Measurements from ENCODE around the gene TSPO.

The TSPO gene

GRCh38 chr22:43114958-43115357 lies 36.4 kb upstream of the TSPO start:
- DNase-seq (ENCODE audit: low spot score) (no peak), ATAC-seq (ENCODE audit: low read depth) (no peak)
- Histone ChIP-seq H3K36me3 (ENCODE audit: low read depth) (no peaks in the 10 kb centered on the region), H3K4me3 (ENCODE audit: severe bottlenecking) (no peak overlapping the region), H3K9me3 (ENCODE audit: severe bottlenecking) (no peaks in the 10 kb centered on the region), H3K27me3 (ENCODE audit: insufficient read depth, poor library complexity, severe bottlenecking) (peaks cover 10% of the 10 kb centered on the region), H3K4me1 (ENCODE audit: insufficient read depth, poor library complexity, severe bottlenecking) (no peaks in the 10 kb centered on the region), H3K27ac (ENCODE audit: poor library complexity, severe bottlenecking) (no peak overlapping the region)
- TF ChIP-seq, protein P1, sequence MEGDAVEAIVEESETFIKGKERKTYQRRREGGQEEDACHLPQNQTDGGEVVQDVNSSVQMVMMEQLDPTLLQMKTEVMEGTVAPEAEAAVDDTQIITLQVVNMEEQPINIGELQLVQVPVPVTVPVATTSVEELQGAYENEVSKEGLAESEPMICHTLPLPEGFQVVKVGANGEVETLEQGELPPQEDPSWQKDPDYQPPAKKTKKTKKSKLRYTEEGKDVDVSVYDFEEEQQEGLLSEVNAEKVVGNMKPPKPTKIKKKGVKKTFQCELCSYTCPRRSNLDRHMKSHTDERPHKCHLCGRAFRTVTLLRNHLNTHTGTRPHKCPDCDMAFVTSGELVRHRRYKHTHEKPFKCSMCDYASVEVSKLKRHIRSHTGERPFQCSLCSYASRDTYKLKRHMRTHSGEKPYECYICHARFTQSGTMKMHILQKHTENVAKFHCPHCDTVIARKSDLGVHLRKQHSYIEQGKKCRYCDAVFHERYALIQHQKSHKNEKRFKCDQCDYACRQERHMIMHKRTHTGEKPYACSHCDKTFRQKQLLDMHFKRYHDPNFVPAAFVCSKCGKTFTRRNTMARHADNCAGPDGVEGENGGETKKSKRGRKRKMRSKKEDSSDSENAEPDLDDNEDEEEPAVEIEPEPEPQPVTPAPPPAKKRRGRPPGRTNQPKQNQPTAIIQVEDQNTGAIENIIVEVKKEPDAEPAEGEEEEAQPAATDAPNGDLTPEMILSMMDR (IDR thresholded peaks at IDR 0.05; ENCODE audit: poor library complexity, severe bottlenecking): no peak

DNA sequence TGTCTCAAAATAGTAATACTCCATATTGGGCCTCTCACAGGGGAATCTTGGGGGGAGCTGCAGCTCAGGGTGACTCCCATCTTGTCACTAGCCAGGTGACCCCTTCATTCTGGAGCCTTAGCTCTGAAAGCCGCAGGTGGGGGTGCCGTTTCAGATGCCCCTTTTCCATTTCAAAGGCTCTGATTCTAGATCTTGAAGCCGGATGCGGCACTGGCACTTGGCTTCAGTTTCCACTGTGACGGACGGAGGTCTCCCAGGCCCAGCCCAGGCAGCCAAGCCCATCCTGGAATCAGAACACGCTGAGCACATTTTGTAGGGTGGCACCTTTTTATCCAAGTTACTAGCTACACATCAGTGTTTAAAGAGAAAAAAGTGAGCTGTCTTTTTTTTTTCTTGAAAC lies 34.4 kb upstream of the TSPO start:
- Histone ChIP-seq H3K27ac (ENCODE audit: poor library complexity, severe bottlenecking) (no peak overlapping the region), H3K4me3 (ENCODE audit: severe bottlenecking) (no peak overlapping the region), H3K9me3 (ENCODE audit: severe bottlenecking) (no peaks in the 10 kb centered on the region), H3K27me3 (ENCODE audit: insufficient read depth, poor library complexity, severe bottlenecking) (no peaks in the 10 kb centered on the region), H3K36me3 (ENCODE audit: low read depth) (no peaks in the 10 kb centered on the region), H3K4me1 (ENCODE audit: insufficient read depth, poor library complexity, severe bottlenecking) (no peaks in the 10 kb centered on the region)
- no peak for DNase-seq (ENCODE audit: low spot score)
- no peak for ATAC-seq (ENCODE audit: low read depth)
- TF ChIP-seq, protein P1 (IDR thresholded peaks at IDR 0.05; ENCODE audit: poor library complexity, severe bottlenecking): no peak

- TF ChIP-seq, protein P1 (IDR thresholded peaks at IDR 0.05; ENCODE audit: poor library complexity, severe bottlenecking): no peak
- Histone ChIP-seq H3K36me3 (ENCODE audit: low read depth) (no peaks in the 10 kb centered on the region), H3K27ac (ENCODE audit: poor library complexity, severe bottlenecking) (no peak overlapping the region), H3K27me3 (ENCODE audit: insufficient read depth, poor library complexity, severe bottlenecking) (no peaks in the 10 kb centered on the region), H3K4me3 (ENCODE audit: severe bottlenecking) (no peak overlapping the region), H3K9me3 (ENCODE audit: severe bottlenecking) (no peaks in the 10 kb centered on the region), H3K4me1 (ENCODE audit: insufficient read depth, poor library complexity, severe bottlenecking) (no peaks in the 10 kb centered on the region)
- DNase-seq (ENCODE audit: low spot score): no peak
- no peak; the same call in 2 of the 3 replicates for ATAC-seq (ENCODE audit: low read depth)
These were observed 33.1 kb upstream of the TSPO start for GRCh38 chr22:43118024-43118849.

DNA sequence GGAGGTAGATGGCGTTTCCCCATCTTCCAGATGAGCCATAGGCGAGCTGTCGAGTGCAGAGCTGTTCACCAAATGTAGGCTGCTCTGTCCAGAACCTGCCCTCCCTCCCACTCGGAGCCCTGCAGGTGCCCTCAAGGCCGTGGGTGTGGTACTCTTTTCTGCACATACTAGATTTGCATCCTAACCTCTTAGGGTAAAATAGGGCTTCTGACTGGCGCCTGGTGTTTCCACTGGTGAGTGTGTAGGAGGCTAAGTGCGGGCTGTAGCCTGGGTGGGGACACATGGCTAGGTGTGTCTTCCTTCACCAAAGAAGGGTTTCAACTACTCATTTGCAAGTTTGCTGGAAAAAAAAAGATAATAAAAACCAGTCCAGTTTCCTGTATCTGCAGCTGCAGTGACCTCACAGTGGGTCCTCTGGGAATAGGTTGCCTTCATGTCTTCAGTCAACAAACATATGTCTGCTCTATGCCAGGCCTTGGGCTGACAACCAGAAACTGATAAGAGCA lies 32.4 kb upstream of the TSPO start:
- H3K27ac ChIP-seq (ENCODE audit: poor library complexity, severe bottlenecking): no peak overlapping the region
- no peak for DNase-seq (ENCODE audit: low spot score)
- H3K36me3 ChIP-seq (ENCODE audit: low read depth): no peaks in the 10 kb centered on the region
- no peaks in the 10 kb centered on the region for H3K4me1 ChIP-seq (ENCODE audit: insufficient read depth, poor library complexity, severe bottlenecking)
- no peaks in the 10 kb centered on the region for H3K9me3 ChIP-seq (ENCODE audit: severe bottlenecking)
- no peak overlapping the region for H3K4me3 ChIP-seq (ENCODE audit: severe bottlenecking)
- ATAC-seq (ENCODE audit: low read depth): no peak
- TF ChIP-seq, protein P1 (IDR thresholded peaks at IDR 0.05; ENCODE audit: poor library complexity, severe bottlenecking): no peak
- H3K27me3 ChIP-seq (ENCODE audit: insufficient read depth, poor library complexity, severe bottlenecking): no peaks in the 10 kb centered on the region
